K562 (cell line): ENCODE results near the gene CYP46A1.

ENCODE experiments used
- CHAMP1 ChIP-seq: fragments of 450-650 bp; IDR thresholded peaks from 2 replicates; pipeline ENCODE4 v1.6.1; 2016; ENCODE audit warnings: mild to moderate bottlenecking
- CHD1 ChIP-seq: fragments of 200-600 bp; sonication (generic); IDR thresholded peaks from one replicate; pipeline ENCODE4 v1.6.1; 2012; ENCODE audit warnings: mild to moderate bottlenecking, moderate library complexity, low read length, inconsistent platforms
- CTCF ChIP-seq, 3 experiments: IDR thresholded peaks in 2 of 3; conservative IDR thresholded peaks in 1 of 3; 2 replicates each; pipeline ENCODE4 v1.5.1; 2011 to 2012; ENCODE audit warnings: low read length in 3 of 3, mild to moderate bottlenecking in 3 of 3, control low read depth in 2 of 3, improper control_type of control experiment in 1 of 3, inconsistent platforms in 1 of 3, low read depth in 1 of 3, mixed read lengths in 1 of 3, moderate library complexity in 1 of 3; ENCODE audit not compliant: insufficient read depth in 2 of 3
- NFIC ChIP-seq: fragments of 450-650 bp; IDR thresholded peaks from 2 replicates; pipeline ENCODE4 v1.6.1; 2017; ENCODE audit warnings: mild to moderate bottlenecking, inconsistent platforms
- PCBP2 ChIP-seq: fragments of 200-400 bp; formaldehyde crosslinking; IDR thresholded peaks from 2 replicates; pipeline ENCODE4 v1.6.1; 2018; ENCODE audit warnings: low read length, low read depth, mild to moderate bottlenecking, moderate library complexity; ENCODE audit not compliant: poor library complexity, severe bottlenecking
- POLR2A ChIP-seq: fragments of 450-650 bp; conservative IDR thresholded peaks from 2 replicates; pipeline ENCODE4 v1.6.1; 2016
- SMC3 ChIP-seq: conservative IDR thresholded peaks from 2 replicates; pipeline ENCODE4 v1.6.1; 2011; ENCODE audit warnings: low read depth, low read length, improper control_type of control experiment; ENCODE audit not compliant: insufficient read depth
- TFE3 ChIP-seq: fragments of 450-650 bp; formaldehyde crosslinking; IDR thresholded peaks from 2 replicates; pipeline ENCODE4 v1.4.0; 2020; ENCODE audit warnings: mild to moderate bottlenecking, mixed read lengths
- ZBTB43 ChIP-seq: sonication (generic); formaldehyde crosslinking; IDR thresholded peaks from 2 replicates; pipeline ENCODE4 v1.8.0; 2023; ENCODE audit warnings: mild to moderate bottlenecking, missing genetic modification reagents
- ZNF655 ChIP-seq: fragments of 250-450 bp; sonication (Bioruptor Pico); IDR thresholded peaks from 2 replicates; pipeline ENCODE4 v1.5.0; 2021

- TF ChIP-seq NFIC: no peak
- TF ChIP-seq POLR2A: no peak
- TF ChIP-seq ZBTB43: no peak
- no peak for TF ChIP-seq TFE3 (CRISPR knock-in tag)
- TF ChIP-seq CHD1: no peak
- TF ChIP-seq SMC3: no peak
- TF ChIP-seq PCBP2: no peak
- no peak for TF ChIP-seq CHAMP1
- TF ChIP-seq CTCF (IDR thresholded peaks at IDR 0.05 in 2 of 3, conservative IDR thresholded peaks at IDR 0.05 in 1 of 3; ENCODE audit: insufficient read depth in 2 of 3, low read depth in 1 of 3, low read length in 3 of 3): no peak
- TF ChIP-seq ZNF655 (CRISPR knock-in tag): no peak
Measured at GRCh38 chr14:99649643-99650042, 34.5 kb upstream of the CYP46A1 start.
